ENCODE measurements around the gene TPSAB1. TPM values are rescaled to one million over a fixed set of nuclear protein-coding genes. Genes with fewer than 3 reads are reported as not detected.

TPSAB1 gene
- total RNA-seq, 1 experiment from 2014 or later = not detected

DNA sequence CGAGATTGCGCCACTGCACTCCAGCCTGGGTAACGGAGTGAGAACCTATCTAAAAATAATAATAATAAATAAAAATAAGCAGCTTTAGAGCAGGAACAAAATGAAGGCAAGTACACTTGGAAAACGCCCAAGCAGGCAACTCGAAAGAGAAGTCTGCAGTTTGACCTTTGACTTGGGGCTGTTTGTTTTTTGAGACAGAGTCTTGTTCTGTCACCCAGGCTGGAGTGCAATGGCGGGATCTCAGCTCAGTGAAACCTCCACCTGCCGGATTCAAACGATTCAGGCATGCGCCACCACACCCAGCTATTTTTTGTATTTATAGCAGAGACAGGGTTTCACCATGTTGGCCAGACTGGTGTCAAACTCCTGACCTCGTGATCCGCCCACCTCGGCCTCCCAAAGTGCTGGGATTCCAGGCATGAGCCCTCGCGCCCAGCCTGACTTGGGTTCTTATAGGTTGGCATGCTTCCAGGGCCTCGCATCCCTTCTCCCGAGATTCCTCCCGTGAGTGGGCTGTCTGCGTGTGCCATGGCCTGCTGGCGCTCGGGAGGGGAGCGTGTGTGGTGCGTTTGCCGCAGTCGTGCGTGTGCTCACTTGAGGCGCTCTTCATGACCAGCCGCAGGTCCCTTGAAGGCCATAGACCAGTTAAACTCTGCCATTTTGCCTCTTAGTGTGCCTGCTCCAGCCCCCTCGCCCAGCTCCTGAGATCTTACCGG is 50.5 kb downstream of the TPSAB1 start:
- no peak for TF ChIP-seq CTCF (IDR thresholded peaks at IDR 0.05; ENCODE audit: insufficient read depth in 1 of 2, low read depth in 1 of 2, low read length in 1 of 2, severe bottlenecking in 1 of 2, unreplicated experiment in 1 of 2)
- ChIA-PET POLR2A (interaction anchor here (0.6 kb wide), 1 partner anchor 320 kb away, joined by 7 read pairs; no protein-coding TSS in a partner anchor), CTCF (no interaction called here)
- Mint-ChIP-seq H3K27ac (ENCODE audit: unreplicated experiment) (peak overlapping the region; percentile 39), H3K4me1 (ENCODE audit: low read depth, unreplicated experiment) (peaks cover 18% of the 10 kb centered on the region), H3K9me3 (ENCODE audit: unreplicated experiment) (no peaks in the 10 kb centered on the region), H3K36me3 (ENCODE audit: insufficient read depth, unreplicated experiment) (peaks cover 11% of the 10 kb centered on the region), H3K27me3 (ENCODE audit: insufficient read depth, unreplicated experiment) (no peaks in the 10 kb centered on the region), H3K4me3 (ENCODE audit: unreplicated experiment) (no peak overlapping the region)
- H3K9me3 ChIP-seq = no peaks in the 10 kb centered on the region
- H3K36me3 ChIP-seq (ENCODE audit: control insufficient read depth, insufficient read depth, low read length) = no peaks in the 10 kb centered on the region
- peak; percentile 44 to 60 for DNase-seq
- BruUV-seq (replicated peaks) = no TSS peak
- peaks cover 36% of the 10 kb centered on the region for H3K4me1 ChIP-seq
- intact Hi-C loops (cut with micrococcal nuclease; ENCODE audit: unreplicated experiment) = no loop called here
- H3K27me3 ChIP-seq (replicated peaks; ENCODE audit: control insufficient read depth, insufficient read depth, low read length) = no peaks in the 10 kb centered on the region
- no peak overlapping the region for H3K4me3 ChIP-seq (ENCODE audit: low read depth, low read length)

GRCh38 chr16:1291576-1291974 is 51.1 kb downstream of the TPSAB1 start:
- Histone ChIP-seq H3K27me3 (replicated peaks; ENCODE audit: control insufficient read depth, insufficient read depth, low read length) (no peaks in the 10 kb centered on the region), H3K9me3 (no peaks in the 10 kb centered on the region), H3K4me3 (ENCODE audit: low read depth, low read length) (no peak overlapping the region), H3K36me3 (ENCODE audit: control insufficient read depth, insufficient read depth, low read length) (no peaks in the 10 kb centered on the region), H3K4me1 (peaks cover 37% of the 10 kb centered on the region)
- Mint-ChIP-seq H3K4me3 (ENCODE audit: unreplicated experiment) (no peak overlapping the region), H3K27ac (ENCODE audit: unreplicated experiment) (peak overlapping the region; percentile 39), H3K4me1 (ENCODE audit: low read depth, unreplicated experiment) (peaks cover 19% of the 10 kb centered on the region), H3K27me3 (ENCODE audit: insufficient read depth, unreplicated experiment) (no peaks in the 10 kb centered on the region), H3K9me3 (ENCODE audit: unreplicated experiment) (no peaks in the 10 kb centered on the region), H3K36me3 (ENCODE audit: insufficient read depth, unreplicated experiment) (peaks cover 11% of the 10 kb centered on the region)
- CTCF ChIA-PET = no interaction called here
- TF ChIP-seq CTCF (IDR thresholded peaks at IDR 0.05; ENCODE audit: insufficient read depth in 1 of 2, low read depth in 1 of 2, low read length in 1 of 2, severe bottlenecking in 1 of 2, unreplicated experiment in 1 of 2) = no peak
- intact Hi-C loops (cut with micrococcal nuclease; ENCODE audit: unreplicated experiment) = no loop called here
- no TSS peak for BruUV-seq (replicated peaks)
- POLR2A ChIA-PET = interaction anchor here (0.6 kb wide), 1 partner anchor 320 kb away, joined by 7 read pairs; no protein-coding TSS in a partner anchor
- no peak for DNase-seq

Other genes starting within 250 kb of the TPSAB1 start
- 0.23 and 0.30 TPM in 2 replicates for gene SSTR5, start 168.0 kb upstream of the TPSAB1 start, total RNA-seq (2022)
- not detected in 2 replicates for gene C1QTNF8, start 144.5 kb upstream of the TPSAB1 start, total RNA-seq (2022)
- gene CACNA1H, start 87.6 kb upstream of the TPSAB1 start, total RNA-seq (2022) = 5.1 and 6.5 TPM in 2 replicates
- not detected in 2 replicates for gene TPSG1, start 15.4 kb upstream of the TPSAB1 start, total RNA-seq (2022)
- gene TPSB2, start 10.5 kb upstream of the TPSAB1 start, total RNA-seq (2022) = not detected in 2 replicates
- not detected in 2 replicates for gene TPSD1, start 15.4 kb downstream of the TPSAB1 start, total RNA-seq (2022)
- gene UBE2I, start 68.9 kb downstream of the TPSAB1 start, total RNA-seq (2022) = 178 and 199 TPM in 2 replicates
- 4.2 and 5.0 TPM in 2 replicates for gene BAIAP3, start 92.9 kb downstream of the TPSAB1 start, total RNA-seq (2022)
- gene TSR3, start 111.2 kb downstream of the TPSAB1 start, total RNA-seq (2022) = 48.3 and 48.6 TPM in 2 replicates
- gene GNPTG, start 111.2 kb downstream of the TPSAB1 start, total RNA-seq (2022) = 37.3 and 37.6 TPM in 2 replicates
- 31.2 and 37.7 TPM in 2 replicates for gene UNKL, start 174.0 kb downstream of the TPSAB1 start, total RNA-seq (2022)
- gene UQCC4, start 180.0 kb downstream of the TPSAB1 start, total RNA-seq (2022) = 15.4 and 17.9 TPM in 2 replicates
- 2.0 and 2.1 TPM in 2 replicates for gene PERCC1, start 190.4 kb downstream of the TPSAB1 start, total RNA-seq (2022)
- 0.88 and 1.1 TPM in 2 replicates for gene CCDC154, start 203.9 kb downstream of the TPSAB1 start, total RNA-seq (2022)
- gene CLCN7, start 234.3 kb downstream of the TPSAB1 start, total RNA-seq (2022) = 119 and 127 TPM in 2 replicates
- not detected in 2 replicates for gene PTX4, start 248.2 kb downstream of the TPSAB1 start, total RNA-seq (2022)

Measured in Caco-2 (cell line).